Neural progenitor cell (in vitro differentiated cells): ENCODE data around the gene YTHDF1. TPM values are rescaled to one million over a fixed set of nuclear protein-coding genes. Genes with fewer than 3 reads are reported as not detected.
A peak's percentile ranks its signal among the peaks of the same experiment; 100 is the strongest.

Source experiments
- DNase-seq: peaks from one replicate; pipeline ENCODE4 v3.0.0-alpha.2; 2016; ENCODE audit warnings: low spot score
- H2AFZ ChIP-seq: fragments of 200-600 bp; sonication (generic); replicated peaks from 2 replicates; pipeline ENCODE4 v1.6.1; 2016; ENCODE audit warnings: antibody characterized with exemption
- H3F3A ChIP-seq: fragments of 200-600 bp; sonication (generic); 2 replicates; pipeline ENCODE4 v1.6.1; 2016; ENCODE audit warnings: antibody characterized with exemption, low read depth
- H3K27ac ChIP-seq: fragments of 200-600 bp; sonication (generic); 2 replicates; pipeline ENCODE4 v1.5.1; 2016; ENCODE audit warnings: mild to moderate bottlenecking
- H3K27me3 ChIP-seq: fragments of 200-600 bp; sonication (generic); 2 replicates; pipeline ENCODE4 v1.6.1; 2016; ENCODE audit warnings: mild to moderate bottlenecking, moderate library complexity
- H3K36me3 ChIP-seq: fragments of 200-600 bp; sonication (generic); 2 replicates; pipeline ENCODE4 v1.5.1; 2016
- H3K4me1 ChIP-seq: fragments of 200-600 bp; sonication (generic); 2 replicates; pipeline ENCODE4 v1.6.1; 2016; ENCODE audit warnings: mixed run types
- H3K4me2 ChIP-seq: fragments of 200-600 bp; sonication (generic); 2 replicates; pipeline ENCODE4 v1.6.1; 2016
- H3K4me3 ChIP-seq: fragments of 200-600 bp; sonication (generic); 2 replicates; pipeline ENCODE4 v1.5.1; 2016
- H3K79me2 ChIP-seq: fragments of 200-600 bp; sonication (generic); 2 replicates; pipeline ENCODE4 v1.6.1; 2016; ENCODE audit warnings: low read depth
- H3K9ac ChIP-seq: fragments of 200-600 bp; sonication (generic); 2 replicates; pipeline ENCODE4 v1.6.1; 2016
- H3K9me3 ChIP-seq: fragments of 200-600 bp; sonication (generic); 2 replicates; pipeline ENCODE4 v1.5.1; 2016; ENCODE audit warnings: low read depth
- H4K20me1 ChIP-seq: fragments of 200-600 bp; sonication (generic); 2 replicates; pipeline ENCODE4 v1.6.1; 2016; ENCODE audit warnings: low read depth
- H3K27ac Mint-ChIP-seq: 3 replicates; pipeline ENCODE4 v1.8.0; 2021; ENCODE audit warnings: mixed read lengths
- H3K27me3 Mint-ChIP-seq: 2 replicates; pipeline ENCODE4 v1.8.0; 2022; ENCODE audit warnings: low read depth, mild to moderate bottlenecking, inconsistent platforms, moderate library complexity, mixed read lengths; ENCODE audit not compliant: insufficient read depth
- H3K36me3 Mint-ChIP-seq: 3 replicates; pipeline ENCODE4 v1.8.0; 2021; ENCODE audit warnings: mixed read lengths
- H3K4me1 Mint-ChIP-seq: 3 replicates; pipeline ENCODE4 v1.8.0; 2021; ENCODE audit warnings: mixed read lengths
- H3K4me3 Mint-ChIP-seq: 3 replicates; pipeline ENCODE4 v1.8.0; 2021; ENCODE audit warnings: mild to moderate bottlenecking, moderate library complexity, mixed read lengths
- H3K9me3 Mint-ChIP-seq: 3 replicates; pipeline ENCODE4 v1.8.0; 2020; ENCODE audit warnings: mixed read lengths
- CTCF ChIP-seq: fragments of 200-600 bp; sonication (generic); IDR thresholded peaks from 2 replicates; pipeline ENCODE4 v1.5.1; 2017; ENCODE audit warnings: antibody characterized with exemption, mild to moderate bottlenecking
- EZH2 ChIP-seq: fragments of 200-600 bp; sonication (generic); IDR thresholded peaks from 2 replicates; pipeline ENCODE4 v1.6.1; 2017; ENCODE audit warnings: antibody characterized with exemption, mild to moderate bottlenecking, moderate library complexity
- EZH2phosphoT487 ChIP-seq: fragments of 200-600 bp; sonication (generic); IDR thresholded peaks from 2 replicates; pipeline ENCODE4 v1.6.1; 2017; ENCODE audit warnings: antibody characterized with exemption
- total RNA-seq: library from RNA; depleted of rRNA; stranded (reverse); fragments of >200 nt; gene quantifications from 2 replicates; pipeline ENCODE4 v1.2.3, GENCODE V29; 2015; ENCODE audit warnings: low replicate concordance

The YTHDF1 gene
- total RNA-seq, 1 donor from 2014 or later = 28.1 TPM

- H3K27me3 ChIP-seq = peaks cover 88% of the 10 kb centered on the region
- H3K9me3 ChIP-seq = no peaks in the 10 kb centered on the region
- TF ChIP-seq EZH2 = no peak
- no peak for TF ChIP-seq CTCF
- no peak for TF ChIP-seq EZH2phosphoT487
- no peak overlapping the region for H2AFZ ChIP-seq
- peaks cover 32% of the 10 kb centered on the region for H3K27me3 Mint-ChIP-seq
- no peak overlapping the region for H3K27ac Mint-ChIP-seq
- H3K27ac ChIP-seq = no peak overlapping the region
- H3K9me3 Mint-ChIP-seq = no peaks in the 10 kb centered on the region
- H3K4me1 Mint-ChIP-seq = peaks cover 28% of the 10 kb centered on the region
- H3F3A ChIP-seq = peaks cover 69% of the 10 kb centered on the region
- H3K36me3 Mint-ChIP-seq = peaks cover 2% of the 10 kb centered on the region
- peaks cover 44% of the 10 kb centered on the region for H4K20me1 ChIP-seq
- H3K9ac ChIP-seq = no peak overlapping the region
- H3K4me1 ChIP-seq = peaks cover 45% of the 10 kb centered on the region
- peak; percentile 79 for DNase-seq
- H3K4me3 Mint-ChIP-seq = peak overlapping the region; percentile 58
- H3K36me3 ChIP-seq = no peaks in the 10 kb centered on the region
- no peak overlapping the region for H3K4me3 ChIP-seq
- H3K79me2 ChIP-seq = no peaks in the 10 kb centered on the region
- peak overlapping the region; percentile 99 for H3K4me2 ChIP-seq
Measured at GRCh38 chr20:63173552-63174191, 42.3 kb downstream of the YTHDF1 start.

GRCh38 chr20:63172726-63173125, 43.2 kb downstream of the YTHDF1 start:
- peaks cover 39% of the 10 kb centered on the region for H3K4me1 ChIP-seq
- H3K9ac ChIP-seq = no peak overlapping the region
- peak overlapping the region; percentile 99 for H3K4me2 ChIP-seq
- Mint-ChIP-seq H3K4me1 (peaks cover 28% of the 10 kb centered on the region), H3K27ac (no peak overlapping the region), H3K27me3 (peaks cover 32% of the 10 kb centered on the region), H3K4me3 (peak overlapping the region; percentile 30), H3K9me3 (no peaks in the 10 kb centered on the region), H3K36me3 (peaks cover 2% of the 10 kb centered on the region)
- peaks cover 62% of the 10 kb centered on the region for H3F3A ChIP-seq
- peaks cover 37% of the 10 kb centered on the region for H4K20me1 ChIP-seq
- H3K9me3 ChIP-seq = no peaks in the 10 kb centered on the region
- no peaks in the 10 kb centered on the region for H3K79me2 ChIP-seq
- no peaks in the 10 kb centered on the region for H3K36me3 ChIP-seq
- no peak overlapping the region for H3K27ac ChIP-seq
- TF ChIP-seq CTCF (peak; percentile 33), EZH2phosphoT487 (no peak), EZH2 (no peak)
- no peak for DNase-seq
- no peak overlapping the region for H2AFZ ChIP-seq
- no peak overlapping the region for H3K4me3 ChIP-seq
- peaks cover 78% of the 10 kb centered on the region for H3K27me3 ChIP-seq

GRCh38 chr20:63171991-63172390, 43.9 kb downstream of the YTHDF1 start:
- Mint-ChIP-seq H3K27me3 (peaks cover 32% of the 10 kb centered on the region), H3K36me3 (peaks cover 2% of the 10 kb centered on the region), H3K27ac (no peak overlapping the region), H3K9me3 (no peaks in the 10 kb centered on the region), H3K4me1 (peaks cover 30% of the 10 kb centered on the region), H3K4me3 (peak overlapping the region; percentile 30)
- TF ChIP-seq EZH2phosphoT487 (no peak), CTCF (no peak), EZH2 (no peak)
- no peak overlapping the region for H3K4me2 ChIP-seq
- peaks cover 39% of the 10 kb centered on the region for H3K4me1 ChIP-seq
- peaks cover 71% of the 10 kb centered on the region for H3K27me3 ChIP-seq
- H3K36me3 ChIP-seq = no peaks in the 10 kb centered on the region
- H4K20me1 ChIP-seq = peaks cover 34% of the 10 kb centered on the region
- no peak overlapping the region for H3K9ac ChIP-seq
- no peak for DNase-seq
- no peaks in the 10 kb centered on the region for H3K79me2 ChIP-seq
- H3K27ac ChIP-seq = no peak overlapping the region
- H3K9me3 ChIP-seq = no peaks in the 10 kb centered on the region
- H3K4me3 ChIP-seq = no peak overlapping the region
- no peak overlapping the region for H2AFZ ChIP-seq
- H3F3A ChIP-seq = peaks cover 56% of the 10 kb centered on the region
